Measurements from ENCODE around the gene TAS2R40. TPM values are rescaled to one million over a fixed set of nuclear protein-coding genes. Genes with fewer than 3 reads are reported as not detected.

Gene TAS2R40
- polyA plus RNA-seq, 3 donors = 0.54 TPM; not detected in 2

DNA sequence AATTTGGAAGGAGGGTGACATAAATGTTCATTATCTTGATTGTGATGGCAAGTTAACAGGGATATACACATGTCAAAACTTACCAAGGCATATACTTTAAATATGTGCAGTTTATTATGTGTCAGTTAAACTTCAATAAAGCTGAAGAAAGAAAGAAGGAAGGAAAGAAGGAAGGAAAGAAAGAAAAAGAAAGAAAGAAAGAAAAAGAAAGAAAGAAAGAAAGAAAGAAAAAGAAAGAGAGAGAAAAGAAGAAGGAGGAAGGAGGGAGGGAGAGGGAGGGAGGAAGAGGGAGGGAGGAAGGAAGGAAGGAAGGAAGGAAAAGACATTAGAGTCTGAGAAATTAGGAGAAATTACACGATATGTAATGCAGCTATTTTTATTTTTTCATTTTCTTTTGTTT is 25.5 kb downstream of the TAS2R40 start:
- peaks cover 79% of the 10 kb centered on the region for H3K4me1 Mint-ChIP-seq
- H3K4me1 ChIP-seq (ENCODE audit: control insufficient read depth in 1 of 2, insufficient read depth in 2 of 2, low read length in 2 of 2) = peaks cover 58 to 92% of the 10 kb centered on the region in 2 donors

DNA sequence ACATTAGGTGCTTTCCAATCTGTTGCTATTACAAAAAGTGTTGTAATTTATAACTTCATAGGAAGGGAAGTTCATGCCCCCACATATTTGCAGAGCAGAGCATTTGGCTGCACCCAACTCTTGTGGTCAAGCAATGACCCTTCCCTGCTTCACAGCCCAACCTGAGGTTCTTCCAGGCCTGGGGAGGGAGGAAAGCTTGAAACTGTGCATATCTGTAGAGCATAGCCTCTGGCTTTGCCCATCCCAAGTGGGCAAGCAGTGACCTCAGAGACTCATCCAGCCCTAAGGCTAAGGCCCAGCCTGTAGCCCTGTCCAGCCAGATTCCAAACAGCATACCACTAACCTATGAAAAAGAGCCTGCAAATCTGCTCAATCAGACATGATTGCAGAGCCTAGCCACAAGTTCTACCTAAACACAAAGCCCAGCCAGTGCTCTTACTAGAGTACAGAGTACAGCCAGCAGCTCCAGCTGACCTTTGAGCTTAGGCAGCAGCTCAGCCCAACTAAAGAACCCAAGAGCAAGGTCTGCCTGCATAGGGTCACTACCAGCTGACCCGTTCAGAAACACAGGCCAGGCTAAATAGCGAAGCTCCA is 27.0 kb downstream of the TAS2R40 start:
- Histone ChIP-seq H3K79me2 (ENCODE audit: insufficient read depth, low read length) (no peaks in the 10 kb centered on the region), H3K9ac (ENCODE audit: insufficient read depth, low read length, poor library complexity, severe bottlenecking) (no peak overlapping the region), H3K27ac (ENCODE audit: low read depth in 1 of 2, low read length in 2 of 2) (peak overlapping the region in 1 of 2 donors; percentile 40), H3K4me3 (replicated peaks in 1 of 3; ENCODE audit: low read depth in 2 of 3, low read length in 3 of 3) (no peak overlapping the region), H3K4me2 (replicated peaks; ENCODE audit: extremely low read depth, low read length, poor library complexity, severe bottlenecking) (no peak overlapping the region), H2AFZ (ENCODE audit: insufficient read depth, low read depth, low read length, poor library complexity, severe bottlenecking) (peak overlapping the region; percentile 48), H3K4me1 (ENCODE audit: control insufficient read depth in 1 of 2, insufficient read depth in 2 of 2, low read length in 2 of 2) (peaks cover 49 to 80% of the 10 kb centered on the region in 2 donors), H3K27me3 (ENCODE audit: control insufficient read depth in 2 of 2, insufficient read depth in 2 of 2, low read length in 2 of 2) (no peaks in the 10 kb centered on the region), H3K9me3 (replicated peaks in 1 of 2; ENCODE audit: control insufficient read depth in 1 of 2, insufficient read depth in 1 of 2, low read length in 2 of 2) (peaks cover 0 to 3% of the 10 kb centered on the region in 2 donors), H4K20me1 (ENCODE audit: insufficient read depth, low read length) (no peaks in the 10 kb centered on the region), H3K36me3 (replicated peaks in 1 of 2; ENCODE audit: control insufficient read depth in 1 of 2, insufficient read depth in 2 of 2, low read length in 2 of 2) (no peaks in the 10 kb centered on the region)
- Mint-ChIP-seq H3K27me3 (ENCODE audit: low read depth in 3 of 3) (peaks cover 0 to 3% (median 0%) of the 10 kb centered on the region in 3 donors), H3K27ac (peak overlapping the region in 6 of 7 donors; percentile 4 to 83 (median 63)), H3K4me3 (no peak overlapping the region), H3K9me3 (peaks cover 0 to 9% (median 4%) of the 10 kb centered on the region in 7 donors), H3K36me3 (no peaks in the 10 kb centered on the region), H3K4me1 (peaks cover 66% of the 10 kb centered on the region)
- 100% methylated on average over 2 of the region's 2 CpGs for WGBS (ENCODE audit: insufficient coverage)
- intact Hi-C loops (cut with micrococcal nuclease) = loop anchor here (5.0 to 10.0 kb wide), 2 partner anchors 53 to 166 kb away; no protein-coding TSS in a partner anchor
- TF ChIP-seq, protein P1, sequence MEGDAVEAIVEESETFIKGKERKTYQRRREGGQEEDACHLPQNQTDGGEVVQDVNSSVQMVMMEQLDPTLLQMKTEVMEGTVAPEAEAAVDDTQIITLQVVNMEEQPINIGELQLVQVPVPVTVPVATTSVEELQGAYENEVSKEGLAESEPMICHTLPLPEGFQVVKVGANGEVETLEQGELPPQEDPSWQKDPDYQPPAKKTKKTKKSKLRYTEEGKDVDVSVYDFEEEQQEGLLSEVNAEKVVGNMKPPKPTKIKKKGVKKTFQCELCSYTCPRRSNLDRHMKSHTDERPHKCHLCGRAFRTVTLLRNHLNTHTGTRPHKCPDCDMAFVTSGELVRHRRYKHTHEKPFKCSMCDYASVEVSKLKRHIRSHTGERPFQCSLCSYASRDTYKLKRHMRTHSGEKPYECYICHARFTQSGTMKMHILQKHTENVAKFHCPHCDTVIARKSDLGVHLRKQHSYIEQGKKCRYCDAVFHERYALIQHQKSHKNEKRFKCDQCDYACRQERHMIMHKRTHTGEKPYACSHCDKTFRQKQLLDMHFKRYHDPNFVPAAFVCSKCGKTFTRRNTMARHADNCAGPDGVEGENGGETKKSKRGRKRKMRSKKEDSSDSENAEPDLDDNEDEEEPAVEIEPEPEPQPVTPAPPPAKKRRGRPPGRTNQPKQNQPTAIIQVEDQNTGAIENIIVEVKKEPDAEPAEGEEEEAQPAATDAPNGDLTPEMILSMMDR (IDR thresholded peaks at IDR 0.05) = no peak
- DNase-seq = peak in 1 of 3 donors; percentile 23

More for the DNA sequence above, 25.5 kb downstream of the TAS2R40 start:
- TF ChIP-seq, protein P1 (IDR thresholded peaks at IDR 0.05) = no peak
- no peaks in the 10 kb centered on the region for H3K27me3 ChIP-seq (ENCODE audit: control insufficient read depth in 2 of 2, insufficient read depth in 2 of 2, low read length in 2 of 2)
- no peaks in the 10 kb centered on the region for H3K36me3 ChIP-seq (replicated peaks in 1 of 2; ENCODE audit: control insufficient read depth in 1 of 2, insufficient read depth in 2 of 2, low read length in 2 of 2)
- H3K9ac ChIP-seq (ENCODE audit: insufficient read depth, low read length, poor library complexity, severe bottlenecking) = no peak overlapping the region
- H3K4me3 ChIP-seq (replicated peaks in 1 of 3; ENCODE audit: low read depth in 2 of 3, low read length in 3 of 3) = no peak overlapping the region
- no peak overlapping the region for H3K27ac ChIP-seq (ENCODE audit: low read depth in 1 of 2, low read length in 2 of 2)
- H2AFZ ChIP-seq (ENCODE audit: insufficient read depth, low read depth, low read length, poor library complexity, severe bottlenecking) = no peak overlapping the region
- Mint-ChIP-seq H3K4me3 (no peak overlapping the region), H3K36me3 (no peaks in the 10 kb centered on the region), H3K9me3 (peaks cover 0 to 4% (median 1%) of the 10 kb centered on the region in 7 donors), H3K27ac (peak overlapping the region in 3 of 7 donors; percentile 62 to 84 (median 75)), H3K27me3 (ENCODE audit: low read depth in 3 of 3) (peaks cover 0 to 1% (median 0%) of the 10 kb centered on the region in 3 donors)
- intact Hi-C loops (cut with micrococcal nuclease) = loop anchor here (5.0 to 10.0 kb wide), 2 partner anchors 55 to 167 kb away; no protein-coding TSS in a partner anchor
- H4K20me1 ChIP-seq (ENCODE audit: insufficient read depth, low read length) = no peaks in the 10 kb centered on the region
- DNase-seq = no peak
- H3K4me2 ChIP-seq (replicated peaks; ENCODE audit: extremely low read depth, low read length, poor library complexity, severe bottlenecking) = no peak overlapping the region
- no CpG with 5 or more reads among the region's 1 CpG for WGBS (ENCODE audit: insufficient coverage)
- H3K9me3 ChIP-seq (replicated peaks in 1 of 2; ENCODE audit: control insufficient read depth in 1 of 2, insufficient read depth in 1 of 2, low read length in 2 of 2) = no peaks in the 10 kb centered on the region
- no peaks in the 10 kb centered on the region for H3K79me2 ChIP-seq (ENCODE audit: insufficient read depth, low read length)

Data from CD14-positive monocyte (primary cell).